Panc1 (cell line): Measurements from ENCODE around the gene CARD8. TPM values are rescaled to one million over a fixed set of nuclear protein-coding genes. Genes with fewer than 3 reads are reported as not detected.
"Not testable (repeated sequence)": the region's sequence is repeated elsewhere in the genome, so short reads cannot be mapped to it uniquely, and the experiment has no call there.

Experiments
- ATAC-seq: fragments of 200-7000 bp; cut with Tn5 transposase; 2 replicates; pipeline ENCODE4 v1.9.1; 2020; ENCODE audit warnings: mild to moderate bottlenecking, moderate library complexity
- BruUV-seq: library from RNA; stranded (reverse); fragments of 400-500 nt; replicated peaks from 2 replicates; lab custom pipeline; 2021; lab: Mats Ljungman, UMichigan
- CTCF ChIA-PET: fragments of 300-600 bp; sonication (Branson Sonifier 250); formaldehyde crosslinking; loops from one replicate; lab custom pipeline; 2022; ENCODE audit warnings: antibody characterized with exemption; lab: Charles Lee
- POLR2A ChIA-PET: fragments of 300-600 bp; sonication (Branson Sonifier 250); formaldehyde crosslinking; loops from one replicate; lab custom pipeline; 2022; ENCODE audit warnings: antibody characterized with exemption; lab: Charles Lee
- DNase-seq: peaks from one replicate; pipeline ENCODE4 v3.0.0-alpha.2; 2010; ENCODE audit warnings: low read depth, low spot score
- H3K27ac ChIP-seq: 2 replicates; pipeline ENCODE4 v1.5.1; 2011; ENCODE audit warnings: mild to moderate bottlenecking, low read length, inconsistent platforms
- H3K27me3 ChIP-seq: fragments of 200-500 bp; sonication (Bioruptor generic); 2 replicates; pipeline ENCODE4 v1.6.0; 2014; ENCODE audit warnings: low read length, inconsistent platforms; ENCODE audit not compliant: control insufficient read depth, insufficient read depth
- H3K36me3 ChIP-seq: fragments of 200-500 bp; sonication (Bioruptor generic); 2 replicates; pipeline ENCODE4 v1.5.1; 2014; ENCODE audit warnings: inconsistent platforms, mild to moderate bottlenecking, low read length, moderate library complexity; ENCODE audit not compliant: control insufficient read depth, insufficient read depth
- H3K4me1 ChIP-seq: 2 replicates; pipeline ENCODE4 v1.5.1; 2011; ENCODE audit warnings: inconsistent platforms, mild to moderate bottlenecking, low read length, moderate library complexity; ENCODE audit not compliant: control insufficient read depth, insufficient read depth
- H3K4me3 ChIP-seq, 2 experiments: 2 replicates each; pipeline ENCODE4 v1.5.1; 2011 to 2012; ENCODE audit warnings: low read depth in 2 of 2, low read length in 2 of 2, mild to moderate bottlenecking in 2 of 2, inconsistent platforms in 1 of 2, moderate library complexity in 1 of 2
- H3K9me3 ChIP-seq: fragments of 200-500 bp; sonication (Bioruptor generic); 2 replicates; pipeline ENCODE4 v1.5.1; 2014; ENCODE audit warnings: low read depth, mild to moderate bottlenecking, inconsistent platforms, low read length, moderate library complexity; ENCODE audit not compliant: control insufficient read depth, insufficient read depth
- CTCF ChIP-seq: fragments of 450-650 bp; IDR thresholded peaks from 2 replicates; pipeline ENCODE4 v1.5.1; 2017; ENCODE audit warnings: mild to moderate bottlenecking
- POLR2AphosphoS5 ChIP-seq: IDR thresholded peaks from 2 replicates; pipeline ENCODE4 v1.6.1; 2012; ENCODE audit warnings: mild to moderate bottlenecking, low read depth, low read length, moderate library complexity
- REST ChIP-seq, 2 experiments: IDR thresholded peaks; 2 replicates each; pipeline ENCODE4 v1.6.1; 2011 to 2012; ENCODE audit warnings: low read depth in 2 of 2, control low read depth in 1 of 2, low read length in 1 of 2, mild to moderate bottlenecking in 1 of 2, moderate library complexity in 1 of 2; ENCODE audit not compliant: insufficient read depth in 1 of 2
- SIN3A ChIP-seq: IDR thresholded peaks from 2 replicates; pipeline ENCODE4 v1.6.1; 2012; ENCODE audit warnings: low read depth, mild to moderate bottlenecking, low read length, moderate library complexity, borderline replicate concordance; ENCODE audit not compliant: insufficient read depth
- TCF7L2 ChIP-seq: IDR thresholded peaks from 2 replicates; pipeline ENCODE4 v1.6.1; 2011; ENCODE audit warnings: mild to moderate bottlenecking, low read depth, low read length, inconsistent platforms
- in situ Hi-C: cut with HindIII; loops from 2 replicates; pipeline ENCODE4 v1.10.0; 2016; ENCODE audit warnings: low sequenced_read_pairs, low pct_unique_long_range_greater_than_20kb
- intact Hi-C: fragments of 100-400 bp; cut with micrococcal nuclease; formaldehyde crosslinking; loops from one replicate; pipeline ENCODE4 v1.10.0; 2022; ENCODE audit not compliant: unreplicated experiment
- total RNA-seq: library from RNA; stranded (reverse); gene quantifications from one replicate; pipeline ENCODE4 v1.2.1, GENCODE V29; 2021; ENCODE audit not compliant: unreplicated experiment

Gene CARD8
- total RNA-seq, 1 experiment from 2014 or later, result 19.9 TPM

- H3K4me1 ChIP-seq, result no peaks in the 10 kb centered on the region
- TF ChIP-seq TCF7L2, result no peak
- no peak for TF ChIP-seq POLR2AphosphoS5
- TF ChIP-seq SIN3A, result no peak
- TF ChIP-seq REST (IDR thresholded peaks at IDR 0.05; ENCODE audit: insufficient read depth in 1 of 2, low read depth in 2 of 2, low read length in 1 of 2), result no peak
- no peak for TF ChIP-seq CTCF
- no peaks in the 10 kb centered on the region for H3K27me3 ChIP-seq
- BruUV-seq, result no TSS peak
- no peak overlapping the region for H3K4me3 ChIP-seq
- intact Hi-C loops, result no loop called here
- ChIA-PET POLR2A (no interaction called here), CTCF (no interaction called here)
- no peak for DNase-seq
- H3K27ac ChIP-seq, result no peak overlapping the region
- H3K36me3 ChIP-seq, result peaks cover 3% of the 10 kb centered on the region
- ATAC-seq, result no peak
- H3K9me3 ChIP-seq, result no peaks in the 10 kb centered on the region
- in situ Hi-C loops, result no loop called here
Measured at GRCh38 chr19:48246101-48246500, 9.6 kb downstream of the CARD8 start.

GRCh38 chr19:48244281-48244680 lies 11.4 kb downstream of the CARD8 start:
- ATAC-seq, result no peak
- no TSS peak for BruUV-seq
- TF ChIP-seq REST (IDR thresholded peaks at IDR 0.05; ENCODE audit: insufficient read depth in 1 of 2, low read depth in 2 of 2, low read length in 1 of 2) (no peak), TCF7L2 (no peak), SIN3A (no peak), CTCF (no peak), POLR2AphosphoS5 (no peak)
- Histone ChIP-seq H3K4me1 (no peaks in the 10 kb centered on the region), H3K27ac (no peak overlapping the region), H3K4me3 (no peak overlapping the region), H3K9me3 (no peaks in the 10 kb centered on the region), H3K27me3 (no peaks in the 10 kb centered on the region), H3K36me3 (peaks cover 3% of the 10 kb centered on the region; the same call in 1 of the 2 replicates)
- DNase-seq, result no peak
- in situ Hi-C loops, result no loop called here
- ChIA-PET POLR2A (no interaction called here), CTCF (no interaction called here)
- intact Hi-C loops, result no loop called here

GRCh38 chr19:48241771-48242170 lies 13.9 kb downstream of the CARD8 start:
- ATAC-seq, BruUV-seq, in situ Hi-C loops, DNase-seq, H3K4me3 ChIP-seq, POLR2A ChIA-PET, H3K27ac ChIP-seq, intact Hi-C loops, H3K9me3 ChIP-seq, CTCF ChIA-PET, H3K27me3 ChIP-seq, H3K36me3 ChIP-seq, H3K4me1 ChIP-seq: not testable (repeated sequence)
